Caco-2 (cell line): Measurements from ENCODE around the gene OXSR1. TPM values are rescaled to one million over a fixed set of nuclear protein-coding genes. Genes with fewer than 3 reads are reported as not detected.

ENCODE experiments used
- BruUV-seq: library from RNA; stranded (reverse); fragments of 400-500 nt; replicated peaks from 2 replicates; lab custom pipeline; 2021; lab: Mats Ljungman, UMichigan
- CTCF ChIA-PET: fragments of 300-600 bp; sonication (Branson Sonifier 250); formaldehyde crosslinking; loops from one replicate; lab custom pipeline; 2022; ENCODE audit warnings: antibody characterized with exemption; lab: Charles Lee
- POLR2A ChIA-PET: fragments of 300-600 bp; sonication (Branson Sonifier 250); formaldehyde crosslinking; loops from one replicate; lab custom pipeline; 2022; ENCODE audit warnings: antibody characterized with exemption; lab: Charles Lee
- DNase-seq, 2 experiments: peaks; one replicate each; pipeline versions ENCODE4 v3.0.0 to v3.0.0-alpha.2; 2020 to 2022
- H3K27me3 ChIP-seq: replicated peaks from 2 replicates; pipeline ENCODE4 v1.6.0; 2011; ENCODE audit warnings: low read length; ENCODE audit not compliant: control insufficient read depth, insufficient read depth
- H3K36me3 ChIP-seq: 2 replicates; pipeline ENCODE4 v1.5.1; 2011; ENCODE audit warnings: low read length; ENCODE audit not compliant: control insufficient read depth, insufficient read depth
- H3K4me1 ChIP-seq: fragments of 250-450 bp; sonication (Bioruptor Pico); 2 replicates; pipeline ENCODE4 v1.5.1; 2020; ENCODE audit warnings: mild to moderate bottlenecking
- H3K4me3 ChIP-seq: 2 replicates; pipeline ENCODE4 v1.5.1; 2011; ENCODE audit warnings: low read depth, mild to moderate bottlenecking, control low read depth, low read length
- H3K9me3 ChIP-seq: fragments of 250-450 bp; sonication (Bioruptor Pico); 2 replicates; pipeline ENCODE4 v1.5.1; 2020; ENCODE audit warnings: mild to moderate bottlenecking, moderate library complexity
- H3K27ac Mint-ChIP-seq: one replicate; pipeline ENCODE4 v1.8.0; 2022; ENCODE audit warnings: mixed read lengths; ENCODE audit not compliant: unreplicated experiment
- H3K27me3 Mint-ChIP-seq: one replicate; pipeline ENCODE4 v1.8.0; 2022; ENCODE audit warnings: mixed read lengths; ENCODE audit not compliant: insufficient read depth, unreplicated experiment
- H3K36me3 Mint-ChIP-seq: one replicate; pipeline ENCODE4 v1.8.0; 2022; ENCODE audit warnings: mild to moderate bottlenecking, mixed read lengths; ENCODE audit not compliant: insufficient read depth, unreplicated experiment
- H3K4me1 Mint-ChIP-seq: one replicate; pipeline ENCODE4 v1.8.0; 2022; ENCODE audit warnings: low read depth, mixed read lengths; ENCODE audit not compliant: unreplicated experiment
- H3K4me3 Mint-ChIP-seq: one replicate; pipeline ENCODE4 v1.8.0; 2022; ENCODE audit warnings: mild to moderate bottlenecking, moderate library complexity, mixed read lengths; ENCODE audit not compliant: unreplicated experiment
- H3K9me3 Mint-ChIP-seq: one replicate; pipeline ENCODE4 v1.8.0; 2022; ENCODE audit warnings: mixed read lengths; ENCODE audit not compliant: unreplicated experiment
- intact Hi-C: fragments of 100-400 bp; cut with micrococcal nuclease; formaldehyde crosslinking; loops from one replicate; pipeline ENCODE4 v1.10.0; 2022; ENCODE audit not compliant: unreplicated experiment
- total RNA-seq: library from RNA; stranded (reverse); gene quantifications from 2 replicates; pipeline ENCODE4 v1.2.3, GENCODE V29; 2022
- TF ChIP-seq, protein P1 (sequence below), 2 experiments: fragments of 200-600 bp in 1 of 2; IDR thresholded peaks; 1 replicate in 1 of 2; 2 replicates in 1 of 2; pipeline versions ENCODE4 v1.5.1 to v1.8.0; 2011 to 2022; ENCODE audit warnings: antibody characterized with exemption in 1 of 2, control low read depth in 1 of 2, inconsistent platforms in 1 of 2, low read depth in 1 of 2, low read length in 1 of 2, mild to moderate bottlenecking in 1 of 2, moderate library complexity in 1 of 2; ENCODE audit not compliant: insufficient read depth in 1 of 2, severe bottlenecking in 1 of 2, unreplicated experiment in 1 of 2

The OXSR1 gene
- total RNA-seq, 1 experiment from 2014 or later = 39.2 TPM

DNA sequence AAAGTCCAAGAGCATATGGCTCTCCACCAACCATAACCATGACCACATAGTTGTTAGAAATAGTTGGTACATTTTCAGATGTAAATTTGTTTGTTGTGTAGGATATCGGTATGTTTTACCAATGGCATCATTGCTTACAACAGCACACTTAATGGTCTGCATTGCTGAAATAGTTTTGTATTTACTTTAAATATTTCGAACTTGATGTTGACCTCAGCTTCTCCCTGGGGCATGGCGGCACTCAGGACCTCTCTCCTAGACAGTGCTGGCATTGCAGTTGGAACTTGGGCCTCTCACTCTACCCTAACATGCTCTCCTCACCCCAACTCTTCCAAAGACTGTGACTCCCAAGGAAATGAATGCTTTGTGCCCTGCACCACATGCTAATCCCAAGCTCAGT lies 105.3 kb downstream of the OXSR1 start:
- Histone ChIP-seq H3K36me3 (no peaks in the 10 kb centered on the region), H3K4me1 (no peaks in the 10 kb centered on the region), H3K9me3 (no peaks in the 10 kb centered on the region), H3K27me3 (no peaks in the 10 kb centered on the region), H3K4me3 (no peak overlapping the region)
- BruUV-seq = no TSS peak
- H3K27ac Mint-ChIP-seq = no peak overlapping the region
- peaks cover 6% of the 10 kb centered on the region for H3K4me1 Mint-ChIP-seq
- no peaks in the 10 kb centered on the region for H3K9me3 Mint-ChIP-seq
- H3K4me3 Mint-ChIP-seq = no peak overlapping the region
- H3K27me3 Mint-ChIP-seq = no peaks in the 10 kb centered on the region
- intact Hi-C loops = no loop called here
- TF ChIP-seq, protein P1, sequence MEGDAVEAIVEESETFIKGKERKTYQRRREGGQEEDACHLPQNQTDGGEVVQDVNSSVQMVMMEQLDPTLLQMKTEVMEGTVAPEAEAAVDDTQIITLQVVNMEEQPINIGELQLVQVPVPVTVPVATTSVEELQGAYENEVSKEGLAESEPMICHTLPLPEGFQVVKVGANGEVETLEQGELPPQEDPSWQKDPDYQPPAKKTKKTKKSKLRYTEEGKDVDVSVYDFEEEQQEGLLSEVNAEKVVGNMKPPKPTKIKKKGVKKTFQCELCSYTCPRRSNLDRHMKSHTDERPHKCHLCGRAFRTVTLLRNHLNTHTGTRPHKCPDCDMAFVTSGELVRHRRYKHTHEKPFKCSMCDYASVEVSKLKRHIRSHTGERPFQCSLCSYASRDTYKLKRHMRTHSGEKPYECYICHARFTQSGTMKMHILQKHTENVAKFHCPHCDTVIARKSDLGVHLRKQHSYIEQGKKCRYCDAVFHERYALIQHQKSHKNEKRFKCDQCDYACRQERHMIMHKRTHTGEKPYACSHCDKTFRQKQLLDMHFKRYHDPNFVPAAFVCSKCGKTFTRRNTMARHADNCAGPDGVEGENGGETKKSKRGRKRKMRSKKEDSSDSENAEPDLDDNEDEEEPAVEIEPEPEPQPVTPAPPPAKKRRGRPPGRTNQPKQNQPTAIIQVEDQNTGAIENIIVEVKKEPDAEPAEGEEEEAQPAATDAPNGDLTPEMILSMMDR (IDR thresholded peaks at IDR 0.05; ENCODE audit: insufficient read depth in 1 of 2, low read depth in 1 of 2, low read length in 1 of 2, severe bottlenecking in 1 of 2, unreplicated experiment in 1 of 2) = no peak
- H3K36me3 Mint-ChIP-seq = peaks cover 6% of the 10 kb centered on the region
- CTCF ChIA-PET = no interaction called here
- DNase-seq = no peak
- POLR2A ChIA-PET = interaction anchor here (0.6 kb wide), 1 partner anchor 8 kb away, joined by 5 read pairs; no protein-coding TSS in a partner anchor

DNA sequence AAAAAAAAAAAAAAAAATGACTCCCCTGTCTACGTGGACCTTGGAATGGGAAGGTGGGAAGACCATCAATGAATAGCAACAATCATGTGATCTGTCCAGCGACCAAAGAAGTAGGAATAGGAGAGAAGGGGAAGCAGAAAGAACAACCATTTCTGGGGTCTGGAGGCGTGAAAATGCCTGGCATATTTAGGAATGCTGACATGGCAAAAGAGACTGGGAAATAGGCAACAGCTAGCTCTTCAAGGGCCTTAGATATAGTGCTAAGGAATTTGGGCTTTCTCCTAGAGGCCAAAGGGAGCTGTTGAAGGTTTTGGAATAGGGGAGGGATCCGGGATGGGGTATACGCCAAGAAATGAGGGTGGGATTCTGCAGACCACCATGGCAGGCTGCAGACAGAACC lies 106.2 kb downstream of the OXSR1 start:
- no TSS peak for BruUV-seq
- no peak for DNase-seq
- Mint-ChIP-seq H3K27ac (no peak overlapping the region), H3K27me3 (no peaks in the 10 kb centered on the region), H3K36me3 (peaks cover 6% of the 10 kb centered on the region), H3K4me1 (peaks cover 6% of the 10 kb centered on the region), H3K9me3 (no peaks in the 10 kb centered on the region), H3K4me3 (no peak overlapping the region)
- TF ChIP-seq, protein P1 (IDR thresholded peaks at IDR 0.05; ENCODE audit: insufficient read depth in 1 of 2, low read depth in 1 of 2, low read length in 1 of 2, severe bottlenecking in 1 of 2, unreplicated experiment in 1 of 2) = no peak
- CTCF ChIA-PET = no interaction called here
- intact Hi-C loops = no loop called here
- Histone ChIP-seq H3K36me3 (no peaks in the 10 kb centered on the region), H3K27me3 (no peaks in the 10 kb centered on the region), H3K4me3 (no peak overlapping the region), H3K9me3 (no peaks in the 10 kb centered on the region), H3K4me1 (no peaks in the 10 kb centered on the region)
- POLR2A ChIA-PET = no interaction called here

DNA sequence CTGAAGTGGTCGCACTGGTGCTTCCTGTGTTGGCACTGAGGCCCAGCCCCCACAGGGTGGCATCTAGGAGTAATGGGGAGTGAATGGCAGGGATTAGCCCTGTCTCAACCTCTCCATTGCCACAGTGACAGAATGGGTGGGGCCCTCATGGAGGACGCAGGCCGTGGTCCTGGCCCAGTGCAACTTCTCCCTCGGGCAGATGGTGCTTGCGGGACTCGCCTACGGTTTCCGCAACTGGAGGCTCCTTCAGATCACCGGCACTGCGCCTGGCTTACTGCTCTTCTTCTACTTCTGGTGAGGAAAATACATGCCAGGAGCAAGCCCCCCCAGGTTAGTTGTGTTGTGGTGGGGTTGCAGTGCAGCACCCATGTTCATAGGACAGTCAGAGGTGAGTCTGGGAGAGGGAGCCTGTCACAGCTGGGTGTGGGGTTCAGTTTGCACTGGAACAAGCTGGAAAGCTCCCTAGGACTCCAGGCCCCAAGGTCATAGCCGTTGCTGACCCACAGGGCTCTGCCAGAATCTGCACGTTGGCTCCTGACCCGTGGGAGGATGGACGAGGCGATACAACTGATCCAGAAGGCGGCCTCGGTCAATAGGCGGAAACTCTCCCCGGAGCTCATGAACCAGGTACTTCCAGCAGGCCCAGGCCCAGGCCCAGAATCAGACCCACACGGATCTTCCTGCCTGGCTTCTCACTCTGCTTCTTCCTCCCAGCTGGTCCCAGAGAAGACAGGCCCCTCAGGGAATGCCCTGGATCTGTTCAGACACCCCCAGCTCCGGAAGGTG lies 109.7 kb downstream of the OXSR1 start:
- no peaks in the 10 kb centered on the region for H3K27me3 Mint-ChIP-seq
- H3K4me1 ChIP-seq = no peaks in the 10 kb centered on the region
- H3K27me3 ChIP-seq = no peaks in the 10 kb centered on the region
- no TSS peak for BruUV-seq
- no peak overlapping the region for H3K27ac Mint-ChIP-seq
- no peaks in the 10 kb centered on the region for H3K36me3 ChIP-seq
- no peak overlapping the region for H3K4me3 ChIP-seq
- H3K4me1 Mint-ChIP-seq = no peaks in the 10 kb centered on the region
- CTCF ChIA-PET = no interaction called here
- POLR2A ChIA-PET = no interaction called here
- no peaks in the 10 kb centered on the region for H3K9me3 Mint-ChIP-seq
- no peaks in the 10 kb centered on the region for H3K9me3 ChIP-seq
- no peak overlapping the region for H3K4me3 Mint-ChIP-seq
- DNase-seq = no peak
- TF ChIP-seq, protein P1 (IDR thresholded peaks at IDR 0.05; ENCODE audit: insufficient read depth in 1 of 2, low read depth in 1 of 2, low read length in 1 of 2, severe bottlenecking in 1 of 2, unreplicated experiment in 1 of 2) = no peak
- intact Hi-C loops = no loop called here
- H3K36me3 Mint-ChIP-seq = no peaks in the 10 kb centered on the region
